Stimulated activated CD4-positive, alpha-beta T cell treated with anti-CD3 and anti-CD28 coated beads, Interleukin-2, amount 100 ng/mL, for 48 hours (primary cell): ENCODE measurements around the gene RNF2.

Experiments used
- DNase-seq, 2 donors: peaks; one replicate each; pipeline ENCODE4 v3.0.0-alpha.2; 2020

Gene RNF2

GRCh38 chr1:185104083-185104482, 58.7 kb downstream of the RNF2 start:
- DNase-seq: no peak

GRCh38 chr1:185105121-185105520, 59.8 kb downstream of the RNF2 start:
- no peak for DNase-seq

- DNase-seq: no peak
Observed at GRCh38 chr1:185108321-185108720, 63.0 kb downstream of the RNF2 start.

GRCh38 chr1:185110145-185110544, 64.8 kb downstream of the RNF2 start:
- no peak for DNase-seq

GRCh38 chr1:185111873-185112272, 66.5 kb downstream of the RNF2 start:
- DNase-seq: no peak

- DNase-seq: no peak
Observed at GRCh38 chr1:185112356-185112755, 67.0 kb downstream of the RNF2 start.

GRCh38 chr1:185129708-185130107, 84.3 kb downstream of the RNF2 start:
- DNase-seq: no peak

- no peak for DNase-seq
Observed at GRCh38 chr1:185132534-185132933, 87.2 kb downstream of the RNF2 start.

GRCh38 chr1:185137896-185138545, 92.7 kb downstream of the RNF2 start:
- DNase-seq: no peak

- no peak for DNase-seq
Observed at GRCh38 chr1:185139246-185139645, 93.9 kb downstream of the RNF2 start.

GRCh38 chr1:185144233-185144632, 98.9 kb downstream of the RNF2 start:
- no peak for DNase-seq

GRCh38 chr1:185151215-185151614, 105.9 kb downstream of the RNF2 start:
- DNase-seq: no peak
